Breast epithelium (tissue), 4 donors: ENCODE results near the gene TMEM191C. TPM values are rescaled to one million over a fixed set of nuclear protein-coding genes. Genes with fewer than 3 reads are reported as not detected.
"Not testable (repeated sequence)": the region's sequence is repeated elsewhere in the genome, so short reads cannot be mapped to it uniquely, and the experiment has no call there.

Experiments used
- DNase-seq, 2 donors: peaks; one replicate each; pipeline ENCODE4 v3.0.0-alpha.2; 2019; ENCODE audit warnings: low spot score in 2 of 2
- H3K27ac ChIP-seq, 2 donors: fragments of 200-600 bp; sonication (generic) in 1 of 2; one replicate each; pipeline ENCODE4 v1.5.1; 2016 to 2019; ENCODE audit warnings: mild to moderate bottlenecking in 1 of 2
- H3K27me3 ChIP-seq, 2 donors: fragments of 200-600 bp; sonication (generic) in 1 of 2; one replicate each; pipeline versions ENCODE4 v1.5.1 to v1.6.0; 2017 to 2019; ENCODE audit warnings: control low read depth in 1 of 2, mild to moderate bottlenecking in 1 of 2
- H3K36me3 ChIP-seq: fragments of 200-600 bp; one replicate; pipeline ENCODE4 v1.5.1; 2019
- H3K4me1 ChIP-seq, 2 donors: fragments of 200-600 bp; sonication (generic); one replicate each; pipeline ENCODE4 v1.5.1; 2016 to 2019; ENCODE audit warnings: control low read depth in 1 of 2
- H3K4me3 ChIP-seq, 3 donors: fragments of 200-600 bp; sonication (generic); 1 replicate in 2 of 3; 2 replicates in 1 of 3; pipeline ENCODE4 v1.5.1; 2016 to 2019; ENCODE audit warnings: mild to moderate bottlenecking in 3 of 3, moderate library complexity in 2 of 3
- H3K9me3 ChIP-seq, 2 donors: fragments of 200-600 bp; sonication (generic) in 1 of 2; one replicate each; pipeline ENCODE4 v1.5.1; 2016 to 2019; ENCODE audit warnings: control low read depth in 1 of 2
- POLR2A ChIP-seq: fragments of 450-650 bp; IDR thresholded peaks from one replicate; pipeline ENCODE4 v1.6.1; 2016; ENCODE audit warnings: antibody characterized with exemption, mild to moderate bottlenecking, moderate library complexity
- POLR2AphosphoS5 ChIP-seq, 3 donors: sonication (generic); formaldehyde crosslinking; IDR thresholded peaks; one replicate each; pipeline ENCODE4 v1.6.1; 2017; ENCODE audit warnings: antibody characterized with exemption in 3 of 3
- intact Hi-C: fragments of 100-400 bp; cut with DNase I; formaldehyde crosslinking; loops from one replicate; pipeline ENCODE4 v1.15.1; 2023; ENCODE audit warnings: low total_unique reads
- total RNA-seq, 3 donors: library from RNA; depleted of rRNA; stranded (reverse); fragments of >200 nt; gene quantifications; one replicate each; pipeline ENCODE4 v1.1.0, GENCODE V29; 2016
- TF ChIP-seq, protein P1 (sequence below), 3 donors: fragments of 450-650 bp; IDR thresholded peaks; one replicate each; pipeline ENCODE4 v1.5.1; 2016 to 2017; ENCODE audit warnings: antibody characterized with exemption in 3 of 3, mild to moderate bottlenecking in 3 of 3, moderate library complexity in 3 of 3

TMEM191C gene
- total RNA-seq, 3 donors from 2014 or later = 1.0 to 1.3 TPM; not detected in 1

DNA sequence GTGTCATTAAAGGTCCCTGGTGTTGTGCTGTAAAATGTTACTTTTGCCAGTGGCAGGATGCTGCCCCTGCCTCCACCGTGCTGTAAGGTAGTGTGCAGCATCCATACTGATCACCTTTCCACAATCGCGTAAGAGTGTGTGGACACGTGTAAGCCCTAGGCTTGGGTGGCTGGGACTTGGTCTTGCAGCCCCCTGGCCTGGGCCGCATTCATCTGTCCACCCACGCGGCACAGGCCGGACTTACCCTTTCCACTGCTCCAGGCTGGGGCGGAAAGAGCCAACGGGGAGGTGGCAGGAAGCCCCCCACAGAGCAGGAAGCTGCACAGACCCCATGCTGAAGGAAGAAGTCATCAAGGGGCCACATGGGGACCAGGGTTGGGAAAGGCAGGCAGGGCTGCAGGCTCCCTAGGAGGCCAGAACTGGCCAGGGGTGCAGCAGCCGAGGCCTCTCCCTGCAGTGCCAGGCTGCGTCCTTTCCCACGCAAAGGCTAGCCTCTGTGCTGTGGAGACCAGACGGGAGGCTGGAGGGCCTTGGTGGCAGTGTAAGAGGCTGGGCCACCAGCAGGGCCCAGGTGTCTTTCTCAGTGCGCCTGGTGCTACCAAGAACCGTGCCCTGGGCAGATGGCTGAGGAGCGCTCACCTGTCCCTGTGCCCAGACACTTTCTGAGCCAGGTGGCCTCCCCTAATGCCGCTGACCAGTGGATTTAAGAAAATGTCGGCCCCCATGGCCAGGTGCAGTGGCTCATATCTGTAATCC, 11.7 kb upstream of the TMEM191C start:
- TF ChIP-seq POLR2A (no peak), POLR2AphosphoS5 (IDR thresholded peaks at IDR 0.05) (no peak)
- TF ChIP-seq, protein P1, sequence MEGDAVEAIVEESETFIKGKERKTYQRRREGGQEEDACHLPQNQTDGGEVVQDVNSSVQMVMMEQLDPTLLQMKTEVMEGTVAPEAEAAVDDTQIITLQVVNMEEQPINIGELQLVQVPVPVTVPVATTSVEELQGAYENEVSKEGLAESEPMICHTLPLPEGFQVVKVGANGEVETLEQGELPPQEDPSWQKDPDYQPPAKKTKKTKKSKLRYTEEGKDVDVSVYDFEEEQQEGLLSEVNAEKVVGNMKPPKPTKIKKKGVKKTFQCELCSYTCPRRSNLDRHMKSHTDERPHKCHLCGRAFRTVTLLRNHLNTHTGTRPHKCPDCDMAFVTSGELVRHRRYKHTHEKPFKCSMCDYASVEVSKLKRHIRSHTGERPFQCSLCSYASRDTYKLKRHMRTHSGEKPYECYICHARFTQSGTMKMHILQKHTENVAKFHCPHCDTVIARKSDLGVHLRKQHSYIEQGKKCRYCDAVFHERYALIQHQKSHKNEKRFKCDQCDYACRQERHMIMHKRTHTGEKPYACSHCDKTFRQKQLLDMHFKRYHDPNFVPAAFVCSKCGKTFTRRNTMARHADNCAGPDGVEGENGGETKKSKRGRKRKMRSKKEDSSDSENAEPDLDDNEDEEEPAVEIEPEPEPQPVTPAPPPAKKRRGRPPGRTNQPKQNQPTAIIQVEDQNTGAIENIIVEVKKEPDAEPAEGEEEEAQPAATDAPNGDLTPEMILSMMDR (IDR thresholded peaks at IDR 0.05) = no peak
- no peaks in the 10 kb centered on the region for H3K36me3 ChIP-seq
- H3K4me1 ChIP-seq = no peaks in the 10 kb centered on the region
- H3K27me3 ChIP-seq = no peaks in the 10 kb centered on the region
- H3K27ac ChIP-seq = no peak overlapping the region
- H3K4me3 ChIP-seq = no peak overlapping the region
- DNase-seq = peak in 1 of 2 donors; percentile 46
- intact Hi-C loops = no loop called here
- H3K9me3 ChIP-seq = no peaks in the 10 kb centered on the region

DNA sequence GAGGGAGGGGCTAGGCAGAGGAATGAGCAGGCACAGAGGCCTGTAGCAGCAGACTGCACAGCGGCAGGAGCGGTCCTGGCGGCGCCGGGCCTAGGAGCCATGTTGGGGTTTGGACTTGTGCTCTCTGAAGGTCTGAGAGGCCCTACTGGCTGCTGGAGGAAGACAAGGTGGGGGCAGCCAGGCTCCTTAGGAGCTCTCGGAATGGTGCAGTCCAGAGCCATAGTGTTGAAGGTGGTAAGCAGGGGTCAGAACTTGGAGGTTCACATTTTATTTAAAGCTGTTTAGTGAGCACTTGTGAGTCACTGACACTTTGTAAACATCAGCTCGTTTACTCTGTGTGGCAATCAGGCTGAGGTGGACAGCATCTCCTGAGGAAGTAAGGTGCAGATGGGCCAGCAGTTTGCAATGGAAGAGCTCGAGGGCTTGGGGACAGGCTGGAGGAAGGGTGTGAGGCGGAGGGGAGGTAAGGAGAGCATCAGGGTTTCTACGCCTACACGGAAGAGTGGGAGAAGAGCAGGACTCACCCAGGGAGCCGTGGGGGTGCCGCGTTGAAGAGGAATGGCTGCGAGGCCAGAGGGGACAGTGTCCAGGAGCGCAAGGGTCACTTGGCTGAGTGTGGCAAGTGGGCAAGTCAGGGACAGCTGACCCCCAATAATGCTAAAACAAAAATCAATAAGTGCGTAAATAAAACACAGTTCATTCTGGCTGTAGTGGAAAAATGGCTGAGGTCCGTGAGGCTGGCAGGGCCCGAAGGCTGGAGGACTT, 10.0 kb upstream of the TMEM191C start:
- TF ChIP-seq, protein P1 (IDR thresholded peaks at IDR 0.05) = no peak
- H3K4me1 ChIP-seq = no peaks in the 10 kb centered on the region
- no peaks in the 10 kb centered on the region for H3K27me3 ChIP-seq
- intact Hi-C loops = no loop called here
- H3K36me3 ChIP-seq = no peaks in the 10 kb centered on the region
- no peak overlapping the region for H3K27ac ChIP-seq
- DNase-seq = peak in 1 of 2 donors; percentile 19
- H3K9me3 ChIP-seq = no peaks in the 10 kb centered on the region
- no peak overlapping the region for H3K4me3 ChIP-seq

DNA sequence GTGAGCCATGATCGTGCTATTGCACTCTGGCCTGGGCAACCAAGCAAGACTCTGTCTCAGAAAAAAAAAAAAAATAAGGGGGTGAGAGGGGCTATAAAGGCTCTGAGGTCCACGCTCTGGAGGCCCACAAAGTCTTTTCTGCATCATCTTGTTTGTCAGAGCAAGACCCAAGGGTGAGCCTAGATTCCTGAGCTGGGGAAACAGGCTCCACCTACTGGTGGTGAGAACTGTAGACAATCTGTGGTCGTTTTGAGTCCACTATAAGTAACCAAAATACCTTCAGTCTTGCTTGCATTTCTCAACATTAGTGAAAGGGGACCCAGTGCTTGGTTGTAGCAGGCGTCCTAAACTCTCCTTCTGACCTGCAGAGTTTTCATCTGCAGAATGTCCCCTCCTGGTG, 4.5 kb upstream of the TMEM191C start:
- DNase-seq, H3K36me3 ChIP-seq, H3K27ac ChIP-seq, H3K9me3 ChIP-seq, H3K27me3 ChIP-seq, H3K4me3 ChIP-seq, intact Hi-C loops, H3K4me1 ChIP-seq: not testable (repeated sequence)

DNA sequence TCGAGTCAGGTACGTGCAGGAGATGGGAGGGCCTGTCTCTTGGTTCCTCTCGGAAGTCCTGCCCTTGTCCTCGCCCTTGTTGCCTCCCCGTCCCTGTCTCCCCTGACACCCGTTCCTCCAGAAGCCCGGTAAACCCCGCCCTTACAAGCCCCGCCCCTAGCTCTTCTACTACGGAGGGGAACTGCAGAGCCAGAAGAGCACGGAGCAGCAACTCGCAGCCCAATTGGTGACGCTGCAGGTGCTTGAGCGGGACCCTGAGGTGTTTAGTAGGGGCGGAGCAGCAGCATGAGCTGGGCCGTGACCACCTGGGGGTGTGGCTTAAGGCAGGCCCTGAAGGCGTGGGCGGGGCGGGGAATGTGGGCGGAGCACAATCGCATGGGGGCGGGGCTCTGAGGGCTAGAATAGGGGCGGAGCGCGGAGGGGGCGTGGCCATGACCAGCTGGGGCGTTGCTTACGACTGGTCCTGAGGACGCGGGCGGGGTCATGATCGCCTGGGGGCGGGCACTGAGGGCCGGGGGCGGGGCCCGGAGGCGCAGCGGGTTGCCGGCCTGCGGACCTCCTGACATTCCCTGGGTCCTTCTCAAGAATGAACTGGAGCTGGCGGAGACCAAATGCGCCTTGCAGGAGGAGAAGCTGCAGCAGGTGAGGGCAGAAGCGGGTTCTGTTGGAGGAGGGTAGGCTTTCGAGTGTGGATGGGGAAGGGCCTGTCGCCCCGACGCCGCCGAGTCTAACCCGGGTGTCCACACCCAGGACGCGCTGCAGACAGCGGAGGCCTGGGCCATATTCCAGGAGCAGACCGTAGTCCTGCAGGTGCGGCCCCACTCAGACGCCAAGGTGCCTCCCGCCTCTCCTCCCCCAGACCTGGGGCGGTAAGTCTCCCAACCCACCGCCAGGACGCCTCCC, 1.3 kb downstream of the TMEM191C start:
- H3K36me3 ChIP-seq, H3K27me3 ChIP-seq, intact Hi-C loops, H3K4me1 ChIP-seq, H3K9me3 ChIP-seq: not testable (repeated sequence)
- Histone ChIP-seq H3K4me3 (peak overlapping the region; percentile 28 to 60 (median 48)), H3K27ac (peak overlapping the region; percentile 69 to 79)
- DNase-seq = peak; percentile 83 to 98

DNA sequence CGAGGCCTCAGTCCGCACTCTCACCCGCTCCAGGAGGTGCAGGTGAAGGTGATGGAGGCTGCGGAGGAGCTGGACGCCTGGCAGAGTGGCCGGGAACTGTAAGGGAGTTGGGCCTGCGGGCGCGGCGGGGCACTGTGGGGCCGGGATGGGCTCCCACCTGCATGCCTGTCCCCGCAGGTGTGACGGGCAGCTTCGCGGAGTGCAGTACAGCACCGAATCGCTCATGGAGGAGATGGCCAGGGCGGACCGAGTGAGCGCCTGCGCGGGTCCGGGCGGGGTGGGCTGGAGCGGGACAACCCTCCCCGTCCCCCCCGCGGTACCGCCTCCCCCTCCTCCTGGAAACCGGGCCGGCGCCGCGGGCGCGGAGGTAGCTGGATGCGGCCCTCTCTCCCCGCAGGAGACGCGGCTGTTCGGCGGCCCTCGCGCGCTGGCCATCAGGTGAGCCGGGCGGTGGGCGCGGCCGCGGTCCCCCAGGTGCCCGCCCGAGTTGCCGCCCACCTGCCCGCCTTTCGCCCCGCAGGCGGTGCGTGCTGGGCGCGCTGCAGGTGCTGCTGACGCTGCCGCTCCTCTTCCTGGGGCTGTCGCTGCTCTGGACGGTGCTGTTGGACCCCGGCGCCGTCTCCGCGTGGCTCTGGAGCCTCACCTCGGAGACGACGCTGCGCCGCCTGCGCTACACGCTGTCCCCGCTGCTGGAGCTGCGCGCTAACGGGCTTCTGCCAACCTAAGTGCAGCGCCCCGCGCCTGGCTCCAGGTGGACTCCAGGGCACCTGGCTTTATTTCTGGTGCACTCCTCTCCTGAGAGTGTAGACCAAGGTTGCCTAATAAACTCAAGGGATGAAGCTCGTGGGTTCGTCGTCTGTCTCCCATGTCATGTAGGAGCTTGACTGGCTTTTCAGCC, 2.2 kb downstream of the TMEM191C start:
- H3K9me3 ChIP-seq, intact Hi-C loops, H3K36me3 ChIP-seq, H3K27ac ChIP-seq, H3K27me3 ChIP-seq, H3K4me1 ChIP-seq, DNase-seq: not testable (repeated sequence)
- peak overlapping the region in 1 of 3 donors; percentile 35 for H3K4me3 ChIP-seq

DNA sequence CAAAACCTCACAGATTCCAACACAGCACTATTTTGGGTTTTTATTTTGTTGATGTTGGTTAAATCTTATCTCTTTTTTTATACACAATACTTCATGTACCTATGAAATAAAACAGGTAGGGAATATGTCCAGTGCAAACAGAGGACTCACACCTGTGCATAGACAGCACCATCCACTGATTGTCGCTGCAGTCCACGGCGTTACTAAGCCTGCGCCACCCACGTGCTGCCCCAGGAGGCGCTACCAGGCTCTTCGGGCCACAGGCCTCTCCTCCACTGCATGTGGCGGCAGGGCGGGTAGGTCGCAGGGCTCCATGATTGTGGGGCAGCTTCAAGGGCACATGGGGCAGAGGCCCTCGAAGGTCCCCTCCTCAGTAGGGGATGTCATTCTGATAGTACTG, 5.8 kb downstream of the TMEM191C start:
- intact Hi-C loops, H3K4me3 ChIP-seq, DNase-seq, H3K36me3 ChIP-seq, H3K9me3 ChIP-seq, H3K4me1 ChIP-seq, H3K27ac ChIP-seq, H3K27me3 ChIP-seq: not testable (repeated sequence)

DNA sequence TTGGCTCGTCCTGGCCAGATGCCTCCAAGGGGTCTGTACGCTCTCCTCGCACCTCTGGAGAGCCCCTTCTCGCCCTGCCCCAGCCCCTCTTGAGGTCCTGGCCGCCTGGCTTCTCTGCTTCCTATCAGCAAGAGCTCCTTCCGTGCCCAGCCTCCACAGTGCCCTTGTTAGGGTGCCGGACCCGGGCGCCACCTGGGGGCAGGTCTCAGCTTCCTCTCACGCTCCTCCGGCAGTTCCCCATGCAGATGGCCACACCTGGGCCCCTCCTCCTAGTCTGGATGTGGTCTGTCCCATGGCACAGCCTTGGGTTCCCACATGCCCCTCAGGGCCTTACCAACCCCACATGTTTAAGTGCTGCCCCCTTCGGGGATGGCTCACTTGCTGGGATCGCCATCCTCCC, 6.5 kb downstream of the TMEM191C start:
- intact Hi-C loops, H3K27me3 ChIP-seq, H3K36me3 ChIP-seq, DNase-seq, H3K9me3 ChIP-seq, H3K27ac ChIP-seq, H3K4me3 ChIP-seq, H3K4me1 ChIP-seq: not testable (repeated sequence)

DNA sequence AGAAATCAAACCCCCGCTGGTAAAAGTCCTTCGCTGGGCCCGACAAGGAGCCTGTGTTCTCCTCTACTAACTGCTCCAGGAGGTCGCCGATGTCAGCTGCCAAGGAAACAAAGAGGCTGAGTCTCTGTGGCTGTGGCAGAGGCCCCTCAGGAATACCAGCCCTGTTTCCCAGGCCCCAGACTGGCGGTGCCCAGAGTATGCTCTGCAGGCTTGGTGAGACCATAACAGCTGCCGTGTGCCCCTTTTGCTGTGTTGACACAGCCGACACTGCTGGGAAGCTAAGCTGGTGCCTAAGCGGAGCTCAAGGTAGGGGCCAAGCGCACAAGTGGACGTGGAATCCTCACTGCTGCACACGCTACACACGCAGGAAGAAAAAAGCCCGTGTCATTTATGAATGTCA, 16.9 kb downstream of the TMEM191C start:
- H3K4me1 ChIP-seq, DNase-seq, intact Hi-C loops, H3K36me3 ChIP-seq, H3K9me3 ChIP-seq, H3K4me3 ChIP-seq, H3K27me3 ChIP-seq, H3K27ac ChIP-seq: not testable (repeated sequence)

DNA sequence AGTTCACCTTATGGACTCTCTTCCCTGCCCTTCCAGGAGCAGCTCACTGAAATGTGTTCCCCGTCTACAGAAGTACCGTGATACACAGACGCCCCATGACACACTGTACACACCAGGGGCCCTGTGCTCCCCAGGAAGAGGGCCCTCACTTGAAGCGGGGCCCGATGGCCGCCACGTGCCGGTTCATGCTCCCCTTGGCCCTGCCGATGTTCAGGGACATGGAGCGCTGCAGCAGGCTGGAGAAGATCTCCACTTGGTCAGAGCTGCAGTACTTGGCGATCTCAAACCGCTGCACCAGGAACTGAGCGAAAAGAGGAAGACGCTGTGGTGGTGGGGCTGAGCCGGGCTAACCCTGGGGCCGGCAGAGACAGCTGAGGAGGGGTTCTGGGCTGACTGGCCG, 20.5 kb downstream of the TMEM191C start:
- not testable (repeated sequence) for H3K36me3 ChIP-seq

More for the DNA sequence above, 20.5 kb downstream of the TMEM191C start:
- H3K9me3 ChIP-seq, H3K27me3 ChIP-seq, H3K4me1 ChIP-seq, H3K4me3 ChIP-seq, H3K27ac ChIP-seq, intact Hi-C loops, DNase-seq: not testable (repeated sequence)
